OCI-LY3 (cell line): Measurements from ENCODE around the gene PFKFB4.

Experiments used
- H2AFZ ChIP-seq: fragments of 200-600, 300-600 bp; shearing (Covaris generic); 2 replicates; pipeline ENCODE4 v1.6.0; 2014; ENCODE audit warnings: antibody characterized with exemption, low read depth, low read length
- H3K27ac ChIP-seq: fragments of 200-600, 300-600 bp; sonication (generic); 2 replicates; pipeline ENCODE4 v1.5.1; 2014; ENCODE audit warnings: mild to moderate bottlenecking, low read length, moderate library complexity, mixed read lengths
- H3K27me3 ChIP-seq: fragments of 200-600, 300-600 bp; sonication (generic); 2 replicates; pipeline ENCODE4 v1.6.1; 2014; ENCODE audit warnings: low read depth, low read length, mixed read lengths
- H3K36me3 ChIP-seq: fragments of 200-600, 300-600 bp; sonication (generic); replicated peaks from 2 replicates; pipeline ENCODE3; 2014; ENCODE audit warnings: low read depth, low read length, mixed read lengths
- H3K4me1 ChIP-seq: fragments of 300-600, 200-600 bp; sonication (generic); 2 replicates; pipeline ENCODE4 v1.6.1; 2014; ENCODE audit warnings: low read length, mixed read lengths
- H3K4me2 ChIP-seq: fragments of 200-600, 300-600 bp; sonication (generic); 2 replicates; pipeline ENCODE4 v1.6.1; 2014; ENCODE audit warnings: low read length, mixed read lengths
- H3K4me3 ChIP-seq: fragments of 300-600, 200-600 bp; sonication (generic); 2 replicates; pipeline ENCODE4 v1.5.1; 2014; ENCODE audit warnings: antibody characterized with exemption, mild to moderate bottlenecking, low read length, moderate library complexity
- H3K79me2 ChIP-seq: fragments of 300-600, 200-600 bp; shearing (Covaris generic); 2 replicates; pipeline ENCODE4 v1.6.1; 2014; ENCODE audit warnings: mild to moderate bottlenecking, low read length, mixed read lengths
- H3K9ac ChIP-seq: fragments of 300-600, 200-600 bp; shearing (Covaris generic); 2 replicates; pipeline ENCODE4 v1.6.0; 2014; ENCODE audit warnings: mild to moderate bottlenecking, low read length, moderate library complexity
- H3K9me3 ChIP-seq: fragments of 200-600, 300-600 bp; shearing (Covaris generic); 2 replicates; pipeline ENCODE4 v1.6.1; 2014; ENCODE audit warnings: low read length, mixed read lengths; ENCODE audit not compliant: insufficient read depth
- H4K20me1 ChIP-seq: fragments of 200-600, 300-600 bp; sonication (generic); 2 replicates; pipeline ENCODE4 v1.6.1; 2016; ENCODE audit warnings: low read length, mixed read lengths; ENCODE audit not compliant: insufficient read depth
- EZH2phosphoT487 ChIP-seq: fragments of 200-600 bp; shearing (Covaris generic); IDR thresholded peaks from 2 replicates; pipeline ENCODE4 v1.6.1; 2018; ENCODE audit warnings: antibody characterized with exemption, mixed run types, low read depth
- TF ChIP-seq, protein P1 (sequence below): fragments of 200-600, 300-600 bp; sonication (generic); IDR thresholded peaks from 2 replicates; pipeline ENCODE4 v1.5.1; 2014; ENCODE audit warnings: antibody characterized with exemption, low read length, low read depth

Gene PFKFB4

DNA sequence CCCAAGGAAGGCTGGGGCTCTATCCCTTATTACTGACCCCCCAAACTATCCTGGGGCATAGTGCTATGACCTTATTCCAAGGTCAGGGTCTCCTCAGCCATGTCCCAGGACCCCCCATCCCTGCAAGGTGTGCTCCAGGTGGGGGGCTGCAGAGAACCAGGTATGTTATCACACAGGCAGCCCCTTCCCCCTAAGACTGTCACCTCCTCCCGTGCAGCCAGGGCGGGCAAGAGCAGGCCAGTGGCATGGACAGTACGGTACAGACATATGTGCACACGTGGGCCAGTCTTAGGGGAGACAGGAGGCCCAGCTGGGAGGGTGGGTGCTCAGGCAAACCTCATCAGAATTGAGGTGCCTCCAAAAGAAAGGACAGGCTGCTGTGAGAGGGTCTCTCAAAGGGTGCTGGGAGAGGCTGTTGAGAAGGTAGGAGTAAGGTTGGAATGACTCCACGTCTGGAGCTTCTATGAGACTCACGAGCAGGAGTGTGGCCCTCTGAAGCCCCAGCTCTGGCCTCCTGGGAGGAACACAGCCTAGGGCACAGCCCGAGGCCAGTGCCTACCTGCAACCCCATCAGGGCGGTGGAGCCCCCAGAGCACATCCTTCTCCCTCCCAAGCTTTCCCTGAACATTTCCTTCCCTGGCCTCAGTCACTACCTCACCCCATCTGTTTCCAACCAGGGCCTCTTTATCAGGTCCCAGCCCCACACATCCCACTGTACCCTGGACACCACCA, 40.2 kb upstream of the PFKFB4 start:
- Histone ChIP-seq H2AFZ (no peak overlapping the region), H3K79me2 (no peaks in the 10 kb centered on the region), H3K27ac (no peak overlapping the region), H3K27me3 (no peaks in the 10 kb centered on the region), H3K9me3 (no peaks in the 10 kb centered on the region), H3K4me1 (no peaks in the 10 kb centered on the region), H4K20me1 (no peaks in the 10 kb centered on the region; the same call in 1 of the 2 replicates), H3K36me3 (peaks cover 29% of the 10 kb centered on the region), H3K4me3 (no peak overlapping the region), H3K9ac (no peak overlapping the region), H3K4me2 (no peak overlapping the region)
- no peak for TF ChIP-seq EZH2phosphoT487
- TF ChIP-seq, protein P1, sequence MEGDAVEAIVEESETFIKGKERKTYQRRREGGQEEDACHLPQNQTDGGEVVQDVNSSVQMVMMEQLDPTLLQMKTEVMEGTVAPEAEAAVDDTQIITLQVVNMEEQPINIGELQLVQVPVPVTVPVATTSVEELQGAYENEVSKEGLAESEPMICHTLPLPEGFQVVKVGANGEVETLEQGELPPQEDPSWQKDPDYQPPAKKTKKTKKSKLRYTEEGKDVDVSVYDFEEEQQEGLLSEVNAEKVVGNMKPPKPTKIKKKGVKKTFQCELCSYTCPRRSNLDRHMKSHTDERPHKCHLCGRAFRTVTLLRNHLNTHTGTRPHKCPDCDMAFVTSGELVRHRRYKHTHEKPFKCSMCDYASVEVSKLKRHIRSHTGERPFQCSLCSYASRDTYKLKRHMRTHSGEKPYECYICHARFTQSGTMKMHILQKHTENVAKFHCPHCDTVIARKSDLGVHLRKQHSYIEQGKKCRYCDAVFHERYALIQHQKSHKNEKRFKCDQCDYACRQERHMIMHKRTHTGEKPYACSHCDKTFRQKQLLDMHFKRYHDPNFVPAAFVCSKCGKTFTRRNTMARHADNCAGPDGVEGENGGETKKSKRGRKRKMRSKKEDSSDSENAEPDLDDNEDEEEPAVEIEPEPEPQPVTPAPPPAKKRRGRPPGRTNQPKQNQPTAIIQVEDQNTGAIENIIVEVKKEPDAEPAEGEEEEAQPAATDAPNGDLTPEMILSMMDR, result no peak

DNA sequence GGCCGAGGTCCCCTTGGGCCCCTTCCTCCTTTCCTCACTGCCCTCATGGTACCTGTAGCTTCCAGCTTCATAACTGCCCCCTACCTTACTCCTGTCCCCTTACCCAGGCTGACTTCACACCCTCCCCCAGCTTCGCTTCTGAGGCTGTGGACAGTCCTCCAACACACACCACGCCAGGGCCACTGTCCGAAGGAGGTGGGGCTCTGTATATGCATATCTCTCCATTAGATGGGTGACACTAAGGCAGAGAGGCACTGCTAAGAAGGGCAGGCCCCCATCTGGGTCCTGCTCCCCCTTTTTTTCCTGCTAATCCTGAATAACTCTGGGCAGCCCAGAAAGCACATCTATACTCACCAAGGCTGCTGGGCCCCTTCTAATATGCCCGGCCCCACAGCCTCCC, 39.6 kb upstream of the PFKFB4 start:
- no peak overlapping the region for H2AFZ ChIP-seq
- H4K20me1 ChIP-seq, result no peaks in the 10 kb centered on the region; the same call in 1 of the 2 replicates
- no peaks in the 10 kb centered on the region for H3K27me3 ChIP-seq
- H3K79me2 ChIP-seq, result no peaks in the 10 kb centered on the region
- TF ChIP-seq, protein P1, result no peak
- no peak for TF ChIP-seq EZH2phosphoT487
- H3K9ac ChIP-seq, result no peak overlapping the region
- no peak overlapping the region for H3K27ac ChIP-seq
- peaks cover 23% of the 10 kb centered on the region for H3K36me3 ChIP-seq
- no peak overlapping the region for H3K4me2 ChIP-seq
- H3K9me3 ChIP-seq, result no peaks in the 10 kb centered on the region
- no peak overlapping the region for H3K4me3 ChIP-seq
- no peaks in the 10 kb centered on the region for H3K4me1 ChIP-seq

DNA sequence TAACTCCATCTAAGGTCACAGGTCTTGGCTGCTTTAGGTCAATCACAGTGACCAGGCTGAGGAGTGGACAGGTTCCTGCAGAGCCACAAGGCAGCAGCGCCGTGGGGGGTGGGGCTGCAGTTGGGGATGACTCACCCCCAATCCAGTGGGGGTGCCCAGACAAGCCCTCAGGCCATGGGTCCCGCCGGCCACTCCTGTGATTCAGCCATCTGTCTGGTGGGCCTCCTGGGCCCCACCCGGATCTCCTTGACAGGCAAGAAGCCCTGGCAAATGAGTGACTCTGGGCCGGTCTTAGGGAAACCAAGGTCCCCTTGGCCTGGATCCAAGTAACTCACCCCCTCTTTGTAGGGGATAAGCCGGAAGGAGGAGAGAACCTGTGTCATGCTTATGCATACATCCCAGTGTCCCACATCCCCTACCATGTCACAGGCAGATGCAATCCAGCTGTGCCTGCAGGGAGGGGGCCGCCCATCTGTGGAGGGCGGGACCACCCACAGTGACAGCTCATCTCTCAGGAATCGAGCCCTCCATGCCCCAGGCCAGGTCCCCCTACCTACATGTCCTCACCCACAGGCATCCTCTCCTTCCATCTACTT, 39.0 kb upstream of the PFKFB4 start:
- H3K36me3 ChIP-seq, result peaks cover 17% of the 10 kb centered on the region
- TF ChIP-seq, protein P1, result no peak
- no peak for TF ChIP-seq EZH2phosphoT487
- no peak overlapping the region for H3K4me2 ChIP-seq
- H3K79me2 ChIP-seq, result no peaks in the 10 kb centered on the region
- no peak overlapping the region for H3K9ac ChIP-seq
- no peaks in the 10 kb centered on the region; the same call in 1 of the 2 replicates for H4K20me1 ChIP-seq
- no peak overlapping the region for H3K4me3 ChIP-seq
- no peaks in the 10 kb centered on the region for H3K27me3 ChIP-seq
- no peak overlapping the region for H2AFZ ChIP-seq
- no peaks in the 10 kb centered on the region for H3K4me1 ChIP-seq
- no peaks in the 10 kb centered on the region for H3K9me3 ChIP-seq
- no peak overlapping the region for H3K27ac ChIP-seq

DNA sequence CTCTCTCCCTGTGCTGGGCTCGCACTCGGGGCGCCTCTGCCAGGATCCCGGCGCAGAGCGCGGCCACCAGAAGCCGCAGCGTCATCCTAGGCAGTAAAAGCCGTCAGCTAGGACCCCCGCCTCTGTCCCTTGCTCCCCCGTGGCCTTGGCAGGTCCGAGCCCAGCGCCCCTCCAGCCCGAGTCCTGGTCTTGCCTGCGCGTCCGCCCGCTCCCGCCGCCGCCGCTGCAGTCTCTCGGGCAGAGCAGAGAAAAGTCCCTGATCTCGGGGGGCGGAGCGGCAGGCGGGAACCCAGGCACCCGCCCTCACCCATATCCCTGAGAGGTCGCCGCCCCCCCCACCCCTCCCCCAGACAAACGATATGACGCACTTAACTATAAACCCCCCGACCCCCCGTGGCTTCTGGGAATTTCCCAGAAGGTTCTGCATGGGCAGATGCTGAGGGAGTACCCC, 38.5 kb upstream of the PFKFB4 start, which contains the start of gene COL7A1:
COL7A1 (minus strand) TSS at position 255 of the 451 bp plus-strand sequence; CDS start at position 85, 170 bp downstream.
- Histone ChIP-seq H2AFZ (no peak within 1 kb of the TSS), H3K4me2 (no peak within 1 kb of the TSS), H3K36me3 (peaks cover 16% of the 10 kb centered on the region), H3K27me3 (no peaks in the 10 kb centered on the region), H3K9ac (no peak within 1 kb of the TSS), H3K9me3 (no peaks in the 10 kb centered on the region), H3K27ac (no peak within 1 kb of the TSS), H3K4me3 (no peak within 1 kb of the TSS), H3K79me2 (no peaks in the 10 kb centered on the region), H3K4me1 (no peaks in the 10 kb centered on the region), H4K20me1 (no peaks in the 10 kb centered on the region; the same call in 1 of the 2 replicates)
- TF ChIP-seq, protein P1, result no peak
- no peak for TF ChIP-seq EZH2phosphoT487
